K562 (cell line): Measurements from ENCODE around the gene ERF. TPM values are rescaled to one million over a fixed set of nuclear protein-coding genes. Genes with fewer than 3 reads are reported as not detected.

ENCODE experiments used
- ATF6 ChIP-seq: sonication (generic); formaldehyde crosslinking; IDR thresholded peaks from 2 replicates; pipeline ENCODE4 v1.4.0; 2020; ENCODE audit warnings: mild to moderate bottlenecking, missing genetic modification reagents
- CXXC5 ChIP-seq: fragments of 250-450 bp; sonication (Bioruptor Pico); IDR thresholded peaks from 2 replicates; pipeline ENCODE4 v1.8.0; 2022; ENCODE audit warnings: inconsistent platforms, mild to moderate bottlenecking, moderate library complexity
- FOXK1 ChIP-seq: sonication (generic); formaldehyde crosslinking; IDR thresholded peaks from 2 replicates; pipeline ENCODE4 v1.8.0; 2022; ENCODE audit warnings: missing genetic modification reagents, mild to moderate bottlenecking, borderline replicate concordance
- HNRNPK ChIP-seq: fragments of 200-400 bp; formaldehyde crosslinking; IDR thresholded peaks from one replicate; pipeline ENCODE4 v1.6.1; 2018; ENCODE audit warnings: mild to moderate bottlenecking, low read depth, low read length; ENCODE audit not compliant: poor library complexity, severe bottlenecking
- KAT7 ChIP-seq: sonication (generic); formaldehyde crosslinking; IDR thresholded peaks from 2 replicates; pipeline ENCODE4 v1.8.0; 2022; ENCODE audit warnings: missing genetic modification reagents, mild to moderate bottlenecking, borderline replicate concordance
- MYNN ChIP-seq, 2 experiments: sonication (generic); formaldehyde crosslinking in 1 of 2; IDR thresholded peaks; 2 replicates each; pipeline versions ENCODE4 v1.5.0 to v1.6.1; 2016 to 2020; ENCODE audit warnings: antibody characterized with exemption in 1 of 2, missing genetic modification reagents in 1 of 2
- NEUROD1 ChIP-seq: fragments of 150-350 bp; IDR thresholded peaks from 2 replicates; pipeline ENCODE4 v1.6.1; 2014; ENCODE audit warnings: borderline replicate concordance, low read length, low read depth; ENCODE audit not compliant: partially characterized antibody
- NR4A1 ChIP-seq, 2 experiments: fragments of 250-450 bp in 1 of 2; fragments of 450-650 bp in 1 of 2; sonication (Bioruptor Pico) in 1 of 2; IDR thresholded peaks; 2 replicates each; pipeline versions ENCODE4 v1.4.0 to v1.6.1; 2016 to 2020; ENCODE audit warnings: mild to moderate bottlenecking in 2 of 2, missing compliant biosample characterization in 1 of 2, missing genetic modification characterization in 1 of 2, moderate library complexity in 1 of 2
- PHF20 ChIP-seq: fragments of 450-650 bp; IDR thresholded peaks from 2 replicates; pipeline ENCODE4 v1.6.1; 2018; ENCODE audit not compliant: partially characterized antibody
- POLR2A ChIP-seq: fragments of 450-650 bp; conservative IDR thresholded peaks from 2 replicates; pipeline ENCODE4 v1.6.1; 2016
- PRMT5 ChIP-seq: sonication (generic); formaldehyde crosslinking; IDR thresholded peaks from 2 replicates; pipeline ENCODE4 v1.5.0; 2020; ENCODE audit warnings: missing genetic modification reagents
- RCOR1 ChIP-seq, 2 experiments: IDR thresholded peaks; 2 replicates each; pipeline ENCODE4 v1.6.1; 2012; ENCODE audit warnings: low read depth in 2 of 2, low read length in 2 of 2, borderline replicate concordance in 1 of 2, improper control_type of control experiment in 1 of 2
- SIN3B ChIP-seq: fragments of 450-650 bp; IDR thresholded peaks from 2 replicates; pipeline ENCODE4 v1.6.1; 2017; ENCODE audit warnings: low read depth, mild to moderate bottlenecking, moderate library complexity
- SUPT5H ChIP-seq: fragments of 450-650 bp; IDR thresholded peaks from 2 replicates; pipeline ENCODE4 v1.6.1; 2016
- TOE1 ChIP-seq, 2 experiments: fragments of 450-650 bp in 1 of 2; sonication (generic) in 1 of 2; formaldehyde crosslinking in 1 of 2; IDR thresholded peaks; 2 replicates each; pipeline versions ENCODE4 v1.7.1 to v1.8.0; 2016 to 2022; ENCODE audit warnings: borderline replicate concordance in 2 of 2, mild to moderate bottlenecking in 2 of 2, antibody characterized with exemption in 1 of 2, inconsistent platforms in 1 of 2, low read depth in 1 of 2, missing genetic modification reagents in 1 of 2, moderate library complexity in 1 of 2
- polyA plus RNA-seq, 8 experiments: library from polyadenylated mRNA; depleted of rRNA in 4 of 8; stranded (reverse) in 5 of 8; unstranded in 3 of 8; fragments of >200 nt; fragmentation: Nextera tagmentation in 2 of 8; fragmentation: Illumina TruSeq in 1 of 8; extraction: Ambion mirVana in 2 of 8; extraction: Trizol in 1 of 8; gene quantifications; 2 replicates each; pipeline versions ENCODE4 v1.2.1 to v1.2.3, GENCODE V29; 2011 to 2014; ENCODE audit warnings: inconsistent platforms in 1 of 8, missing spikeins in 1 of 8
- total RNA-seq, 7 experiments: library from RNA; depleted of rRNA in 6 of 7; stranded (reverse); fragments of >200 nt in 6 of 7; fragmentation: Illumina TruSeq in 2 of 7; extraction: Trizol in 2 of 7; gene quantifications; 2 replicates each; pipeline versions ENCODE4 v1.2.1 to v1.2.3, GENCODE V29; 2011 to 2021; ENCODE audit warnings: low replicate concordance in 1 of 7
- TF ChIP-seq, protein P1 (sequence below): fragments of 450-650 bp; IDR thresholded peaks from 2 replicates; pipeline ENCODE4 v1.6.1; 2018; ENCODE audit not compliant: partially characterized antibody
- TF ChIP-seq, protein P2 (sequence below): IDR thresholded peaks from 2 replicates; pipeline ENCODE4 v1.6.1; 2011; ENCODE audit warnings: borderline replicate concordance, low read depth, mild to moderate bottlenecking, moderate library complexity, low read length; ENCODE audit not compliant: insufficient read depth, poor library complexity, severe bottlenecking

The ERF gene
- total and polyA plus RNA-seq, 9 of the 15 experiments (the other 6 are each of a cell fraction or from before 2014, with no cell fraction given), result 0.03 to 75.4 (median 27.0) TPM

DNA sequence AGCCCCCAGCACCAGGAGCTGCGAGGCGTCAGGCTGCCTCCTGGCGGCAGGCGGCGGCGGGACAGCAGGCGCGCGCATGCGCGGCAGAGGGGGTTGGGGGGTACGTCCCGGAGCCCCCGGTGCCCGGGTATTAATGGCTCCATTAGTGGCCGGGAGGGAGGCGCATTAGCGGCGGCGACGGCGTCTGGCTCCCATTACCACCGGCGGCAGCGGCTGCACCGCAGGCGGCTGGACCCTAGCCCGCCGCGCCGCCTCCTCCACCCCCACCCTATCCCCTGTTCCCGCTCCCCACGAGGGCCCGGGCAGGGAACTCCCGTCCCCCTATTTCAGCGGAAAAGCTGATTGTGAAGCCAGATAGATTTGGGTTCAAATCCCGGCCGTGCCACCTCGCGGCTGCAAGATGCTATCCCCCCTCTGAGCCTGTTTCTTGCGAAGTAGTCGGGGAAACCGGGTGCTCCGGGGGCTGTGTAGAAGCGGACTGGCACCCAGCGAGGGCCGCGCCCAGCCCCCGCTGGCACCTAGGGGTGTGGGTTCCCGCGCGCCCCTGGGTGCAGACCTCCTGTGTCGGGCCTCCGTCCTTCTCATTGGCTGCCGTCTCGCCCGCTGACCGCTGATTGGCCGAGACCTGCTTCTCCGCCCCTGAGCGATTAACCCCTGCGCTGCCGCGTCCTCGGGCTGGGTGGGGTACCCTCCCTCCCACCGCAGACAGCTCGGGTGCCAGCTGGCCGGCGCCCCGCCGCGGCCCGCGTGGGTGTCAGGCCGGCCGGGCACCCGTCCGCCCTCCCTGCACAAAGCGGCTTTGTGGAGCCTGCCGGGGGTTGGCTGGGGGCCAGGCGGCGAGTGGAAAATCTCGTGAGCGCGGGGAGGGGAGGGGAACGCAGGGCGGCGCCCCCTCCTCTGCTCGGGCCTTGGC, 25.2 kb upstream of the ERF start (continued):
- TF ChIP-seq FOXK1 (peak; percentile 75; the same call in 1 of the 2 replicates), CXXC5 (CRISPR knock-in tag) (peak; percentile 66), HNRNPK (peak; percentile 95), POLR2A (peak; percentile 70), PRMT5 (CRISPR knock-in tag) (no peak), NEUROD1 (peak; percentile 89), TOE1 (IDR thresholded peaks at IDR 0.05; ENCODE audit: borderline replicate concordance) (peak; percentile 62; the same call in 1 of the 2 replicates), TOE1 (CRISPR knock-in tag; IDR thresholded peaks at IDR 0.05; ENCODE audit: borderline replicate concordance, low read depth) (no peak), PHF20 (peak; percentile 42), ATF6 (CRISPR knock-in tag) (peak; percentile 71; the same call in 1 of the 2 replicates), MYNN (IDR thresholded peaks at IDR 0.05) (0 out of 2 replicates have a peak, but pooled peaks have one; percentile 10), MYNN (CRISPR knock-in tag; IDR thresholded peaks at IDR 0.05) (no peak), NR4A1 (CRISPR knock-in tag; IDR thresholded peaks at IDR 0.05) (no peak), NR4A1 (tag; IDR thresholded peaks at IDR 0.05) (peak; percentile 19; the same call in 1 of the 2 replicates), KAT7 (peak; percentile 93), SUPT5H (peak; percentile 42; the same call in 1 of the 2 replicates), SIN3B (peak; percentile 57; the same call in 1 of the 2 replicates), RCOR1 (IDR thresholded peaks at IDR 0.05; ENCODE audit: borderline replicate concordance in 1 of 2, low read depth in 2 of 2, low read length in 2 of 2) (0 out of 4 replicates have a peak, but pooled peaks of 1 of the 2 experiments have one; percentile 8)
- TF ChIP-seq, protein P1, sequence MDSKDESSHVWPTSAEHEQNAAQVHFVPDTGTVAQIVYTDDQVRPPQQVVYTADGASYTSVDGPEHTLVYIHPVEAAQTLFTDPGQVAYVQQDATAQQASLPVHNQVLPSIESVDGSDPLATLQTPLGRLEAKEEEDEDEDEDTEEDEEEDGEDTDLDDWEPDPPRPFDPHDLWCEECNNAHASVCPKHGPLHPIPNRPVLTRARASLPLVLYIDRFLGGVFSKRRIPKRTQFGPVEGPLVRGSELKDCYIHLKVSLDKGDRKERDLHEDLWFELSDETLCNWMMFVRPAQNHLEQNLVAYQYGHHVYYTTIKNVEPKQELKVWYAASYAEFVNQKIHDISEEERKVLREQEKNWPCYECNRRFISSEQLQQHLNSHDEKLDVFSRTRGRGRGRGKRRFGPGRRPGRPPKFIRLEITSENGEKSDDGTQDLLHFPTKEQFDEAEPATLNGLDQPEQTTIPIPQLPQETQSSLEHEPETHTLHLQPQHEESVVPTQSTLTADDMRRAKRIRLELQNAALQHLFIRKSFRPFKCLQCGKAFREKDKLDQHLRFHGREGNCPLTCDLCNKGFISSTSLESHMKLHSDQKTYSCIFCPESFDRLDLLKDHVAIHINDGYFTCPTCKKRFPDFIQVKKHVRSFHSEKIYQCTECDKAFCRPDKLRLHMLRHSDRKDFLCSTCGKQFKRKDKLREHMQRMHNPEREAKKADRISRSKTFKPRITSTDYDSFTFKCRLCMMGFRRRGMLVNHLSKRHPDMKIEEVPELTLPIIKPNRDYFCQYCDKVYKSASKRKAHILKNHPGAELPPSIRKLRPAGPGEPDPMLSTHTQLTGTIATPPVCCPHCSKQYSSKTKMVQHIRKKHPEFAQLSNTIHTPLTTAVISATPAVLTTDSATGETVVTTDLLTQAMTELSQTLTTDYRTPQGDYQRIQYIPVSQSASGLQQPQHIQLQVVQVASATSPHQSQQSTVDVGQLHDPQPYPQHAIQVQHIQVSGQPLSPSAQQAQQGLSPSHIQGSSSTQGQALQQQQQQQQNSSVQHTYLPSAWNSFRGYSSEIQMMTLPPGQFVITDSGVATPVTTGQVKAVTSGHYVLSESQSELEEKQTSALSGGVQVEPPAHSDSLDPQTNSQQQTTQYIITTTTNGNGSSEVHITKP, result peak; percentile 86
- TF ChIP-seq, protein P2, sequence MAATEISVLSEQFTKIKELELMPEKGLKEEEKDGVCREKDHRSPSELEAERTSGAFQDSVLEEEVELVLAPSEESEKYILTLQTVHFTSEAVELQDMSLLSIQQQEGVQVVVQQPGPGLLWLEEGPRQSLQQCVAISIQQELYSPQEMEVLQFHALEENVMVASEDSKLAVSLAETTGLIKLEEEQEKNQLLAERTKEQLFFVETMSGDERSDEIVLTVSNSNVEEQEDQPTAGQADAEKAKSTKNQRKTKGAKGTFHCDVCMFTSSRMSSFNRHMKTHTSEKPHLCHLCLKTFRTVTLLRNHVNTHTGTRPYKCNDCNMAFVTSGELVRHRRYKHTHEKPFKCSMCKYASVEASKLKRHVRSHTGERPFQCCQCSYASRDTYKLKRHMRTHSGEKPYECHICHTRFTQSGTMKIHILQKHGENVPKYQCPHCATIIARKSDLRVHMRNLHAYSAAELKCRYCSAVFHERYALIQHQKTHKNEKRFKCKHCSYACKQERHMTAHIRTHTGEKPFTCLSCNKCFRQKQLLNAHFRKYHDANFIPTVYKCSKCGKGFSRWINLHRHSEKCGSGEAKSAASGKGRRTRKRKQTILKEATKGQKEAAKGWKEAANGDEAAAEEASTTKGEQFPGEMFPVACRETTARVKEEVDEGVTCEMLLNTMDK, result peak; percentile 96
